ENCODE data around the gene ITGB3.

The ITGB3 gene

GRCh38 chr17:47338026-47338425, 84.4 kb downstream of the ITGB3 start:
- no peak for DNase-seq (ENCODE audit: low read depth)

DNA sequence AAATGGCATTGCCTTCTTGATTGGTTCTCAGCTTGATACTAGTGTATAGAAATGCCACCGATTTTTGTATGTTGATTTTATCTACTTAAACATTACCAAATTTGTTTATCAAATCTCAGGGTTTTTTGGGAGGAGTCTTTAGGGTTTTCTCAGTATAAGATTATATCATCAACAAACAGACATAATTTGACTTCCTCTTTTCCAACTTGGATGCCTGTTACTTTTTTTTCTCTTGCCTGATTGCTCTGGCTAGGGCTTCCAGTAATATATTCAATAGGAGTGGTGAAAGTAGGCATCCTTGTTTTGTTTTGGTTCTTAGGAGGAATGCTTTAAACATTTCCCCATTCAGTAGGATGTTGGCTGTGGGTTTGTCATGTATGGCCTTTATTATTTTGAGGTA, 99.2 kb downstream of the ITGB3 start:
- no peak for DNase-seq (ENCODE audit: low read depth)

GRCh38 chr17:47358652-47359051, 105.0 kb downstream of the ITGB3 start:
- DNase-seq (ENCODE audit: low read depth) = no peak
